A204.1 (cell line): Measurements from ENCODE around the gene CPLX4.
"Not testable (repeated sequence)": the region's sequence is repeated elsewhere in the genome, so short reads cannot be mapped to it uniquely, and the experiment has no call there.

Source experiments
- FAIRE-seq: peaks from 2 replicates; lab custom pipeline; 2012; peaks lifted over from hg19 to GRCh38; lab: Jason Lieb, UNC

Gene CPLX4

DNA sequence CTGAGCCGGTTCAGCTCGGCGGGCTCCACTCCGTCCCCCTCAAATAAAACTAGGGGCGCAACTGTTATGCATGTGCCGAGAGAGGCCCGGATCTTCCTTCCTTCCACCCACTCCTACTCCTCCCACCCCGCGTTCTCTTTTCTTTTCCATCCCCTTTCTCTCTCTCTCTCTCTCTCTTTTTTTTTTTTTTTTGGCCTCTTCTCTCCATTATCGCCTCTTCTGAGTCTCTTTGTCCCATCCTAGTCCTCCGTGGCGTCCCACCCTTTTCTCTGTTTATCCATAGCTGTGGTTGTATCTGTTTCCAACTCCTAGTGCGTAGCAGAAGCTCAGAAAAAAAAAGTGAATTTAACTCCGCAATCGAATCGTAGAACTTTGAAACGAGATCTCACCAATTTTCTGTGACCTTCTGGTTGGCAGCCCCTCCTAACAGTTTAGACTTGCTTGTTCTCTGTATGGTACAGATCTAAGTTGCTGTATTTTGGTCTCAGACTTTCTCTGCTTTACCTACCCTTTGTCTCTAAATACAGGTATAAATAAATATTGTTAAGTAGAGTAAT lies 48.8 kb downstream of the CPLX4 start:
- no peak for FAIRE-seq

DNA sequence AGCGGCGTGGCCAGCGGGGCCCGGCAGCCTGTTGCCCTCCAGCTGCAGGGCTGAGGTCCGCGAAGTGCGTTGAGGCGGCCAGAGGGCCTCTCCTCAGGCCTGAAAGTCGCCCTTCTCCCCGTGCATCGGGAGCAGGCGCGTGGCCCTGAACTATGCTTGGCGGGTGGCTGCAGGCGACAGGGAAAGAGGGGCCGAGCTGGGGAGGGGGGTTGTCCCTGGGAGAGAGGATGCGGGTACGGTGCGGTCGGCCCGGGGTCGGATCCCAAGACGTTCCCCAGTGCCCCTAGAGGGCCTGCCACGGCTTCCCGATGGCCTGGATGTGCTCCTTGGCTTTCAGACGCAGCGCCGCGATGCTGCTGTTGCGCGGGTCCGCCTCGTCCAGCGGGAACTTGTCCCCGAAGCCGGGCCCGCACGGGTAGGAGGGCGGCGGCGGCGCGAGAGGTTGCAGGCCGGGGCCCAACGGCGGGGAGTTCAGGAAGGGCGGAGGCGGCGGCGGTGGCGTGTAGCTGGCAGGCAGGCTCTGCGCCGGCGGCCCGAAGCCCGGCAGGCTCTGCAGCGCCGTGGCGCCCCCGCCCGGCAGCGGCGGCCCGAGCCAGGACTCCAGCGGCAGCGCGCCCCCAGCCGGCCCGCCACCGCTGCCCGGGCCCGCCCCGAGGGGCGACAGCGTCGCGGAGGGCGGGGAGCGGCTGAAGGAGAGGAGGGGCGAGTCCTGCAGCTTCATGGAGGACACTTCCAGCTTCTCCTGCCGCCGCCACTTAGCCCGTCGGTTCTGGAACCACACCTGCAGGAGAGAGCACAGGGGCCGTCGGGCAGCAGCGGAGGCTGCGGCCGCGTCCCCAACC lies 49.5 kb downstream of the CPLX4 start:
- no peak for FAIRE-seq

DNA sequence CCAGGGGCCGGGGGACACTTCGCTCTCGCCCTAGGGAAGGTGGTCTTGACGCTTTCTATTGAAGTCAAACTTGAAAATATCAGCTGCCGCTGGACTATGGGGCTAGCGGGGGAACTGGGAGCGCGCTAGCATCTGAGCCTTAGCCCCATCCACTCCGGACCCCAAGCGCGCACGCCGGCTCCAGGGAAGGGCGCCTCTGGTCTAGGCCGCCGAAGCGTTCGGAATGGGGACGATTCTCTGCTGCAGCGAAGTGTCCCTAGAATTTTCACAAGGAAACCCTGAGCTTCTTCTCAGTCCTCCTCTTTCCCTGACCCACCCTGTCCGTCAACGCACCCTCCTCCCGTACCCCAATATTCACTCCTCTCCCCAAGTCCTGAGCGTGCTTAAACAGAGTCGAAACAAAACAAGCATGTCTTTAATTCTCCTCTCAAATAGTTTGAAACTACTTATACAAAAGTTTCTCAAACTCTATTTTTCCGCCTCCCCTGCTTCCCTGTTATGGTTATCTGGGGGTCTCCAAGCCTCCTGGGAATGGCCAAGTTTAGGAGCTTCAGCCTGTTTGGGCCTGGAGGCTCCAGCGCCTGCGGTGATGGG lies 50.2 kb downstream of the CPLX4 start:
- FAIRE-seq, result no peak

DNA sequence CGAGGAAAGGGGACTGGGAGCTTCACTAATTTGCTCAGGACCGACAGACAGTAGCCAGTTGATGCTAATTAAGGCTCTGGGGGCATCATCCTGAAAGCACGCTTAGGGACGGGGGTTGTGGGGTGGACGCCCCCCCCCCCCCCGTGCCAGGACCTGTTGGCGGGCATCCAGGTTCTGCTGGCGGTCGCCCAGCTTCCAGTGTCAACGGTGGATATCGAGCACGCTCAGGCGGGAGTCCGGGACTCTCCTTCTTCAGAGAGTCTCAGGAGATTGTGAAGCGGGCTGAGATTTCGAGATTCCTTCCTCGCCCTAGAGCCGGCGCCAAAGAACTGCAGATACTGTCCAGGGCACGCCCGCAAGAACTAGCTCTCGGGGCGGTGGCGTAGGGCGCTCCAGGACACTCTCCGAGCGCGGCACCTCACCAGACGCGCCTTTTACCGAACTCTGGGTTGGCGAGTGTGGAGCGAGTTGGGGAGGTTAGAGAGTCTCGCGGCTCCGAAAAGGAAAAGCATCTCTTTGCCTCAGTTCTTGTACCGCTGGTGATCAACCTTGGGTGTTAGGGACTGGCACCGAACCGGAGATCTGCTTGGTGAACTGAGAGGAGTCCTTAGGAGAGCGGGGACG lies 50.8 kb downstream of the CPLX4 start:
- no peak for FAIRE-seq

DNA sequence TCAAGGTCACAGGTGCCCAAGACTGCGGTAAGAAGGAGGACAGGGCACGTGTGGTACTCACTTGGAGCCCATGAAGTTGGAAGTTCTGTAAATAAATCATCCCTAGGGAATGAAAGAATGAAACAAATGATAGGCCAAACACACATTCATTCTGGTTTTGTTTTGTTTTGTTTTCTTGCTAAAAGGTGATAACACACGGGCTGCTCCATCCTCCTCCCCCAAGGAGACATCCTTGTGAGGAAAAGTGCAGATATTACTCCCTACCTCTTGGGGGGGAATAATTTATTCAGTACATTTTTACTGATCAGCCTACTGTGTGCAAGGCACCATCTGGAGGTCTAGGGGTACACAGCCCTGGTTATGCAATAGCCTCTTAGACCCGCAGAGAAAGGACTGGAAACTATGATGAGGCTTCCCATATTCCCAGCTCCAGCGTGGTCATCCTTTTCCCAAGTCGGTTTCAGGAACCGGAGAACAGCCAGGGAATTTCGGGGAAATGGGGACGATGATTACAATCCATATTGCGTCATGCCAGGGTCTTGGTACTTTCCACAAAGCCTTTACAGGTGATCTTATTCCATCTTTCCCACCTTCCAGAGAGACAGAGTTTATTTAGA lies 51.5 kb downstream of the CPLX4 start:
- no peak for FAIRE-seq

DNA sequence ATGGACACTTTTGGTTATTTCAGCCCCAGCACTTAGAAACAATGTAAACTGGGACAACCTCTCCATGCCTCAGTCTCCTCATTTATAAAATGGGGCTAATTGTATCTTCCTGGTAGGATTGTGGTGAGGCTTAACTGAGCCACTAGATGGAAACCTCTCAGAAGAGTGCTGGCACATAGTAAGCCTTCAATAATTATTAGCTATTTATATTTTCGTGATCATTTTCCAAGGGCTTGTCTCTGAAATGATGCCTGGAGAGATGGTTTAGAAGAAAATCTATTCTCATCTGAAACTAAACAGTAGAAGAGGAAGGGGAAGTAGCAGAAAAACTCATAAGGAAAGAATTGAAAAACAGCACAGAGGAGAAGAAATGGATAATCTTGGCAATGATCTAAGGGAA lies 52.0 kb downstream of the CPLX4 start:
- no peak for FAIRE-seq

DNA sequence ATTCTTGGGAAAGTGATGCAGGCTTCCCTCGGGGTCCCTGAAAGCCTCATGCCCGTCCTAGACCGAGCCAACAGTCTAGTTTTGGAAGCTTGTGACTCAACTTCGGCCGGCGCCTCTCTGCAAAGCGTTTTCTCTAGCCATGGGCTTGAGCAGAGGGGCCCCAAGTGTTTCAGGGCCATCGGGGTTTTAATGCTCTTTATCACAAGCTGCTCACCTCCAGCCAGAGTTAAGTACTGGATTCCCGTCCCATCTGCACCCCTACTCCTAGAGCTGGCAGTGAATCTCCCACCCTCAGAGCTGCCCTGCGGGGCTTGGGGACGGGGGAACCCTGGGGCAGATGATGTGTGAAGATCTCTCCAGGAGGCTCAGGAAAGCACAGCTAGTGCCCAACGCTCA lies 52.5 kb downstream of the CPLX4 start:
- FAIRE-seq, result no peak

DNA sequence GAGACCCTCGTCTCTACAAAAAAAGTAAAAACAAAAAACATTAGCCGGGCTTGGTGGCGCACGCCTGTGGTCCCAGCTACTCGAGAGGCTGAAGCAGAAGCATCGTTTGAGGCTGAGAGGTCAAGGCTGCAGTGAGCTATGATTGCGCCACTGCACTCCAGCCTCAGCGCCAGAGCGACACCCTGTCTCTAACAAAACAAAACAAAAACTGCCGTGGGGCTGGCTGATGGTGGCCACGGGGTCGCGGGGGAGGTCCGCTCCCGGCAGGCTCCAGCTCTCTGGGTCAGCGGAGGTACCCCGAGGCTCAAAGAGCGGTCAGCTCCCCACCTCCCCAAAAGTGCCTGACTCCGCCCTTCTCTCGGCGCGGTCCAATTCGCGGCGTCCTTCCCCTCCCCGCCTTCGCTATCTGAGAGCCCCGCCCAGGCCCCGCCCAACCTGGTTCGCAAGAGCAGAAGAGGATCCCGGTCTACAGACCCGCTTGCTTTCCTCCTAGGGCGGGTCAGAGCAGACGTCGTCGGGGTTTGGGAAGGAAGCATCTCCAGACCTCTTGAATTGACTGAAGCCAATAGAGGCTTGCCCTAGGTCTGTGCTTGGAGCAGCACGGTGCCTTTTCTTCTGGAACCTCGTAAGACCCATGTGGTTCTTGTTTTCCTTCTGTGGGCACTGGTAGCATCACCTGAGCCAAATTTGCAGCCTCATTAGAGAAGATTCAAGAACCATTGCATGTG lies 53.0 kb downstream of the CPLX4 start:
- no peak for FAIRE-seq

DNA sequence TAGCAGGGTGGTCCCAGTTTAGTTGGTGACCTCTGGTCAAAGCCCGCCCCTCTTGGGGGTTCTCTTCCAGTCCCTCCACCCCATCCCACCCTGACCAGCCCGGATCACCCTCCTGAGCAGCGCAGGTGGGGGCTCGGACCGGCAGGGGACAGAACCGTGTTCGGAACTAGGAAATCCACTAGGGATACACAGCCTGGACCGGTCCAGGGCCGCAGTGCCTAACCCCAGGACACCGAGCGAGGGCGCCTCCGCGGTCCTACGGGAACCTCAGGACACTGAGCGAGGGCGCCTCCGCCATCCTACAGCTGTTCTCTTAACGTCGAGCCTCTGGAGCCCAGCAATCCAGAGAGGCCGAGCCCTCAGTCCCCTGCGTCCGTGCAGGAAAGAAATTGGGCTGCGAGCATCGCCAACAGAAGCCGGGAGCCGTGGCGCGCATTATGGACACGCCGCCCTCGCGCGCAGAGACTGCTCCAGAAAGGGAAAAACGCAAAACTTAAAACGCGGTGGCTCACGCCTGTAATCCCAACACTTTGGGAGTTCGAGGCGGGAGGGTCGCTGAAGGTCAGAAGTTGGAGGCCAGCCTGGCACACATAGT lies 53.7 kb downstream of the CPLX4 start:
- no peak for FAIRE-seq

DNA sequence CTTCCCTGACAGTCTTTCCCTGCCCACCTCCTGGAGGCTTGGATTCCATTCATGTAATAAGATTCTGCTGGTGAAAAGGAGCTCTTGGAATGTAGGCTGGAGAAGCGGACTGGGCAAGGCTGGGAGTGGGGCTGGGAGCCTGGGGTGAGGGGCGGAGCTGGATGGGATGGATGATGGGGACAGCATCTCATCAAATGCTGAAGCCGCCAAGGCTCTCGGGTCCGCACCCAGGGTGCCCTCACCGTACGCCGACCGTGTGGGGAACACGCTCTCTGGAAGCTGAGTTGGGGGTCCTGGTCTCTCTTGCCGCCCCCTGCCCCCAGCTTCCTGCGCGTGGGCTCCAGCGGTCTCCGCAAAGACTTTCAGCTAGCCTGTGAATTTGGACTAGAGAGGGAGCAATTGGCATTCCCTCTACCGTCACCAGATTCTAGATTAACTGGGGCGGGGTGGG lies 54.3 kb downstream of the CPLX4 start:
- no peak for FAIRE-seq

DNA sequence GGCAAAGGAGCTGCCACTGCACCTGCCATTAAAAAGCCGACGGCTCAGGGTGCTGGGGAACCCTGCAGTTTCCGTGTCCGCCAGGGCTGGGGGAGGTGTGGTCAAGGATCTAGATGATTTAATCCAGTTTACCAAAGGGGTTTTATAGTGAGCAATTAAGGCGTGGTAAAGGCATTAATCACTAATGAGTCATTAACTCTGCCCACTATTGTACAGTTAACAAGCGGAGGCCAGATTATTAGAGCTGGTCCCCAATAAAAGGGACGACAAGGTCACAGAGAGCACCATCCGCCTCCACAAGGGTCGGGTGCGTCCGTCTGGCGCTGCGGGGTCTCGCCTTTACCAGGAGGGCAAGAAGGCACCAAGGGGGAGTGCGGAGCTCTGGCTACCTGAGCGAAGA lies 54.8 kb downstream of the CPLX4 start:
- FAIRE-seq, result no peak

DNA sequence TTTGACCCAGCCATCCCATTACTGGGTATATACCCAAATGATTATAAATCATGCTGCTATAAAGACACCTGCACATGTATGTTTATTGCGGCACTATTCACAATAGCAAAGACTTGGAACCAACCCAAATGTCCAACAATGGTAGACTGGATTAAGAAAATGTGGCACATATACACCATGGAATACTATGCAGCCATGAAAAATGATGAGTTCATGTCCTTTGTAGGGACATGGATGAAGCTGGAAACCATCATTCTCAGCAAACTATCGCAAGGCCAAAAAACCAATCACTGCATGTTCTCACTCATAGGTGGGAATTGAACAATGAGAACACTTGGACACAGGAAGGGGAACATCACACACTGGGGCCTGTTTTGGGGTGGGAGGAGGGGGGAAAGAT lies 56.2 kb downstream of the CPLX4 start:
- not testable (repeated sequence) for FAIRE-seq

DNA sequence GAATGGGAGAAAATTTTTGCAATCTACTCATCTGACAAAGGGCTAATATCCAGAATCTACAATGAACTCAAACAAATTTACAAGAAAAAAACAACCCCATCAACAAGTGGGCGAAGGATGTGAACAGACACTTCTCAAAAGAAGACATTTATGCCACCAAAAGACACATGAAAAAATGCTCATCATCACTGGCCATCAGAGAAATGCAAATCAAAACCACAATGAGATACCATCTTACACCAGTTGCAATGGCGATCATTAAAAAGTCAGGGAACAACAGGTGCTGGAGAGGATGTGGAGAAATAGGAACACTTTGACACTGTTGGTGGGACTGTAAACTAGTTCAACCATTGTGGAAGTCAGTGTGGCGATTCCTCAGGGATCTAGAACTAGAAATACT lies 56.6 kb downstream of the CPLX4 start:
- FAIRE-seq, result not testable (repeated sequence)

DNA sequence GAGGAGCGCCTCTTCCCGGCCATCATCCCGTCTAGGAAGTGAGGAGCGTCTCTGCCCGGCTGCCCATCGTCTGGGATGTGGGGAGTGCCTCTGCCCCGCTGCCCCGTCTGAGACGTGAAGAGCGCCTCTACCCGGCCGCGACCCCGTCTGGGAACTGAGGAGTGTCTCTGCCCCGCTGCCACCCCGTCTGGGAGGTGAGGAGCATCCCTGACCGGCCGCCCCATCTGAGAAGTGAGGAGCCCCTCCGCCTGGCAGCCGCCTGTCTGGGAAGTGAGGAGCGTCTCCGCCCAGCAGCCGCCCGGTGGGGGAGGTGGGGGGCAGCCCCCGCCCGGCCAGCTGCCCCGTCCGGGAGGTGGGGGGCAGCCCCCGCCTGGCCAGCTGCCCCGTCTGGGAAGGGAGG lies 63.0 kb downstream of the CPLX4 start:
- not testable (repeated sequence) for FAIRE-seq

DNA sequence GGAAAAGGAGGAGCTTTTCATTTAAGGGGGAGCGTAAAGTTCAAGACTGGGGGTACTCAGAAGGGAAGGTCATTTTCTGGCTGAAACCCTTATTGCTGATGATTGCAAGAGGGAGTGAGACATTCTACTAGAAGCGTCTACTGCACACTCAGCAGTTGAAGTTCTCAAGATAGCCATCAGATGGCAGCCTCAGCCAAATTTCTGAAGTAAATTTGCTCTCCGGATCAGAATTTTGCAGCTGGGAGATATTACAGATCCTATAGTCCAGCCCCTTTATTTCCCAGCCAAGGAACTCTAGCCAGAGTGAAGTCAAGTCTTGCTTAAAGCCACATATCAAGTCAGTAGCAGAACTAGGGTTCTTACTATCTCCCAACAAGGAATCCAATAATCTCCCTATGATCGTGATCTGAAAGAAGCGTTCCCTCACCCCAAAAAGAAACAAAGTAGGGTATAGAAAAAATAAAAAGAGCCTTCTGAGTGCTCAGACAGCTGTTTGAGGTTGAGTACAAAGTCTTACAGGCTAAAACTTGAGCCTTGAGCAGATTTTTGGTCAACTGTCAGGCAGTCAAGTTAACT lies 69.2 kb downstream of the CPLX4 start:
- peak; percentile 92 for FAIRE-seq

DNA sequence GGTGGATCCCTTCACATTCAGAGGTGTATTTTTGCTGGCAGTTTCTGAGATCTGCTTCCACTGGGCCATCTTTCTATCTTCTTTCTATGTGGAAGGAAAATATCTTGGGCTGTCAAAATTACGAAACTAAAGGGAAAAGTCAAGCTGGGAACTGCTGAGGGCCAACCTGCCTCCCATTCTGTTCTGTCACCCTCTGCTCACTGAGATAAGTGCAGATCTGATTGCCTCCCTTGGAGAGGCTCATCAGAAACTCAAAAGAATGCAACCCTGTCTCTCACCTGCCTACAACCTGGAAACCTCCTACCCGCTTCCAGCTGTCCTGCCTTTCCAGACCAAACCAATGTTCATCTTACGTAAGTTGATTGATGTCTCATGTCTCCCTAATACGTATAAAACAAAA lies 71.7 kb downstream of the CPLX4 start:
- no peak for FAIRE-seq
